Adrenal gland (tissue), 12 donors: ENCODE data around the gene DYDC1. TPM values are rescaled to one million over a fixed set of nuclear protein-coding genes. Genes with fewer than 3 reads are reported as not detected.
"Not testable (repeated sequence)": the region's sequence is repeated elsewhere in the genome, so short reads cannot be mapped to it uniquely, and the experiment has no call there.

Experiments used
- DNase-seq, 7 donors: peaks; one replicate each; pipeline ENCODE4 v3.0.0-alpha.2; 2019 to 2020
- H3K27ac ChIP-seq, 5 donors: fragments of 200-600 bp; sonication (generic) in 4 of 5; 1 replicate in 3 of 5; 2 replicates in 2 of 5; pipeline versions ENCODE4 v1.5.1 to v1.8.0; 2016 to 2020; ENCODE audit warnings: mild to moderate bottlenecking in 1 of 5
- H3K27me3 ChIP-seq: fragments of 200-600 bp; 2 replicates; pipeline ENCODE4 v1.8.0; 2021
- H3K36me3 ChIP-seq, 2 donors: fragments of 200-600 bp; replicated peaks in 1 of 2; 1 replicate in 1 of 2; 2 replicates in 1 of 2; pipeline versions ENCODE4 v1.5.1 to v1.8.0; 2018 to 2022
- H3K4me1 ChIP-seq, 2 donors: fragments of 200-600 bp; replicated peaks in 1 of 2; 1 replicate in 1 of 2; 2 replicates in 1 of 2; pipeline versions ENCODE4 v1.5.1 to v1.8.0; 2018 to 2021
- H3K4me3 ChIP-seq, 4 donors: fragments of 200-600 bp; sonication (generic) in 3 of 4; one replicate each; pipeline ENCODE4 v1.5.1; 2016 to 2018
- H3K9me3 ChIP-seq, 3 donors: fragments of 200-600 bp; sonication (generic) in 1 of 3; replicated peaks in 1 of 3; 1 replicate in 2 of 3; 2 replicates in 1 of 3; pipeline versions ENCODE4 v1.5.1 to v1.8.0; 2016 to 2021
- POLR2A ChIP-seq, 2 donors: fragments of 450-650 bp; IDR thresholded peaks; one replicate each; pipeline ENCODE4 v1.6.1; 2017; ENCODE audit warnings: antibody characterized with exemption in 2 of 2, mild to moderate bottlenecking in 2 of 2, moderate library complexity in 1 of 2
- WGBS, 4 donors: extraction: QIAGEN DNeasy Blood & Tissue Kit in 2 of 4; methylation state at CpG; one replicate each; pipeline versions ENCODE4 v1.1.5 to v1.1.7; 2013 to 2017; 5-methylcytosine and 5-hydroxymethylcytosine counted together
- intact Hi-C, 2 donors: fragments of 100-400 bp; cut with DNase I; formaldehyde crosslinking; loops; one replicate each; pipeline versions ENCODE4 v1.14.1 to v1.15.0; 2022 to 2023
- polyA plus RNA-seq, 3 donors: library from polyadenylated mRNA; stranded (reverse); fragments of 200-250 nt in 2 of 3; fragments of 350-450 nt in 1 of 3; fragmentation: Illumina TruSeq in 1 of 3; extraction: RNeasy Lipid Tissue Mini Kit (QIAGEN cat#74804) in 1 of 3; gene quantifications; one replicate each; pipeline ENCODE4 v1.2.3, GENCODE V29; 2013 to 2014
- total RNA-seq, 9 donors: library from RNA; depleted of rRNA in 4 of 9; stranded (reverse); fragments of >200 nt in 4 of 9; fragments of 120-200 nt in 1 of 9; fragmentation: NEBNext Ultra II Directional in 1 of 9; extraction: Animal tissue kit (Norgen Biotek cat#: 25700) in 1 of 9; gene quantifications; one replicate each; pipeline versions ENCODE4 v1.1.0 to v1.2.4, GENCODE V29; 2013 to 2023
- TF ChIP-seq, protein P1 (sequence below), 6 experiments: fragments of 450-650 bp in 4 of 6; fragments of 200-600 bp in 2 of 6; sonication (generic) in 1 of 6; IDR thresholded peaks; 1 replicate in 5 of 6; 2 replicates in 1 of 6; pipeline versions ENCODE4 v1.5.1 to v1.8.0; 2016 to 2021; ENCODE audit warnings: antibody characterized with exemption in 6 of 6, mild to moderate bottlenecking in 2 of 6, moderate library complexity in 1 of 6
- donor health status: healthy with polysubstance abuse.
- donor health status: Bipolar disorder and iron deficiency.
- donor health status: DM: yes; HTN: yes; CAD: no.
- donor health status: DM: no; HTN: no; CAD: no.
- donor health status: DM: no; HTN: no; CAD: no.
- donor health status: DM: yes; HTN: yes; CAD: no.

DYDC1 gene
- total and polyA plus RNA-seq, 12 donors = not detected

DNA sequence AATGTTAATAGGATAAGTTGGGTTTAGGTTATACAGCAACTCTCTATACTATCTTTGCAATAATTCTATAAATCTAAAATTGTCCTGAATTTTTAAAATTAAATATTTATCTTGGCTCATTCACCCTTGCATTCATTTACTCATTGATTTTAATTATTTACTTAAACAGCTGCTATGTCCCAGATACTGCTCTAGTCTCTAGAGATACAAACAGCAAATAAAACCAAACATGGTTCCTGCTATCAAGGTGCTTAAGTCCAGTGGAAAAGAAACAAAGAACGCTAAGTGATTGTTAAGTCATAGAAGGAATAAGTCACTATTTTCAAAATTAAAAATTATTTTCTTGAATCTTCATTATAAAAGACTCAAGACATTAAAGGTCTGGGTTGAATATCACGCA lies 37.2 kb downstream of the DYDC1 start:
- Histone ChIP-seq H3K4me1 (no peaks in the 10 kb centered on the region), H3K4me3 (no peak overlapping the region), H3K27me3 (no peaks in the 10 kb centered on the region), H3K36me3 (no peaks in the 10 kb centered on the region), H3K9me3 (no peaks in the 10 kb centered on the region), H3K27ac (no peak overlapping the region)
- no peak for TF ChIP-seq POLR2A (IDR thresholded peaks at IDR 0.05)
- TF ChIP-seq, protein P1, sequence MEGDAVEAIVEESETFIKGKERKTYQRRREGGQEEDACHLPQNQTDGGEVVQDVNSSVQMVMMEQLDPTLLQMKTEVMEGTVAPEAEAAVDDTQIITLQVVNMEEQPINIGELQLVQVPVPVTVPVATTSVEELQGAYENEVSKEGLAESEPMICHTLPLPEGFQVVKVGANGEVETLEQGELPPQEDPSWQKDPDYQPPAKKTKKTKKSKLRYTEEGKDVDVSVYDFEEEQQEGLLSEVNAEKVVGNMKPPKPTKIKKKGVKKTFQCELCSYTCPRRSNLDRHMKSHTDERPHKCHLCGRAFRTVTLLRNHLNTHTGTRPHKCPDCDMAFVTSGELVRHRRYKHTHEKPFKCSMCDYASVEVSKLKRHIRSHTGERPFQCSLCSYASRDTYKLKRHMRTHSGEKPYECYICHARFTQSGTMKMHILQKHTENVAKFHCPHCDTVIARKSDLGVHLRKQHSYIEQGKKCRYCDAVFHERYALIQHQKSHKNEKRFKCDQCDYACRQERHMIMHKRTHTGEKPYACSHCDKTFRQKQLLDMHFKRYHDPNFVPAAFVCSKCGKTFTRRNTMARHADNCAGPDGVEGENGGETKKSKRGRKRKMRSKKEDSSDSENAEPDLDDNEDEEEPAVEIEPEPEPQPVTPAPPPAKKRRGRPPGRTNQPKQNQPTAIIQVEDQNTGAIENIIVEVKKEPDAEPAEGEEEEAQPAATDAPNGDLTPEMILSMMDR (IDR thresholded peaks at IDR 0.05) = no peak
- 81 to 90% (median 83%) methylated on average over 2 of the region's 2 CpGs for WGBS, 4 donors
- no peak for DNase-seq
- intact Hi-C loops = no loop called here

DNA sequence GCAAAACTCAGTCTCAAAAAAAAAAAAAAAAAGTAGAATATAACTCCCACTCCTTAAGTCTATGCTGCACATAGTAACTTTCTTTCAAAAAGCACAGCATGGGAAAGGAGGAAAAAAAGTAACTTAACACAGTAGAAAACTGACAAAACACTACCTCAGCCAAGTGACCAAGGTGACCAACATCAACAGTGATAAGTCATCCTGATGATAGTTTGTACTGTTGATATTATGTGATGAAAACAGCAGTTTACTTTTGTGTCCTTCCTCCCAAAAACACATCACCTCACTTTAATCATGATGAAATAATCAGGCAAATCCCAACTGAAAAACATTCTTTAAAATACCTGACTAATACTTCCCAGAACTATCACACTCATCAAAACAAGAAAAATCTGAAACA lies 37.8 kb downstream of the DYDC1 start:
- H3K27me3 ChIP-seq = no peaks in the 10 kb centered on the region
- intact Hi-C loops = no loop called here
- DNase-seq = no peak
- H3K4me3 ChIP-seq = no peak overlapping the region
- no peaks in the 10 kb centered on the region for H3K4me1 ChIP-seq
- no peak overlapping the region for H3K27ac ChIP-seq
- no peaks in the 10 kb centered on the region for H3K9me3 ChIP-seq
- TF ChIP-seq, protein P1 (IDR thresholded peaks at IDR 0.05) = no peak
- TF ChIP-seq POLR2A (IDR thresholded peaks at IDR 0.05) = no peak
- no peaks in the 10 kb centered on the region for H3K36me3 ChIP-seq

DNA sequence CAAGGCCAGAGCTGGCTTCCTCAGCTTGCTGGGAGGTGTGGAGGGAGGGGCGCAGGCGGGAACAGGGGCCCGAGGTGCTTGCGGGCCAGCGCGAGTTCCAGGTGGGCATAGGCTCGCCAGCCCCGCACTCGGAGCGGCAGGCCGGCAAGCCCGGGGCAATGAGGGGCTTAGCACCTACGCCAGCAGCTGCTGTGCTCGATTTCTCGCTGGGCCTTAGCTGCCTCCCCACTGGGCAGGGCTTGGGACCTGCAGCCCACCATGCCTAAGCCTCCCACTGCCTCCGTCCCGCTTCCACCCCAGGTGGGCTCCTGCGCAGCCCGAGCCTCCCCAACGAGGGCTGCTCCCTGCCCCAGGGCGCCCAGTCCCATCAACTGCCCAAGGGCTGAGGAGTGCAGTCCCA lies 41.2 kb downstream of the DYDC1 start:
- Histone ChIP-seq H3K27me3 (no peaks in the 10 kb centered on the region), H3K36me3 (no peaks in the 10 kb centered on the region), H3K9me3 (no peaks in the 10 kb centered on the region), H3K4me3 (no peak overlapping the region), H3K4me1 (no peaks in the 10 kb centered on the region), H3K27ac (no peak overlapping the region)
- 75 to 92% (median 90%) methylated on average over 4 to 21 of the region's 21 CpGs for WGBS, 4 donors
- TF ChIP-seq POLR2A (IDR thresholded peaks at IDR 0.05) = no peak
- TF ChIP-seq, protein P1 (IDR thresholded peaks at IDR 0.05) = no peak
- no peak for DNase-seq
- intact Hi-C loops = no loop called here

DNA sequence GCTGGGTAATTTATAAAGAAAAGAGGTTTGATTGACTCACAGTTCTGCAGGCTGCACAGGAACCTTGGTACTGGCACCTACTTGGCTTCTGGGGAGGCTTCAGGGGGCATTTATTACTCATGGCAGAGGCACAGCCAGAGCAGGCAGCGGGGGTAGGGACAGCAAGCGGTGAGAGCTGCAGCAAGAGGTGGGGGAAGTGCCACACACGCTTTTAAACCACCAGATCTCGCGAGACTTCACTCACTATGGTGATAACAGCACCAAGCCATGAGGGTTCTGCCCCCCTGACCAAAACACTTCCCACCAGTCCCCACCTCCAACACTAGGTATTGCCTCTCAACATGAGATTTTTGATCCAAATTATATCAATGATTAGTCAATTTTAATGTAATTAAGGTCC lies 43.0 kb downstream of the DYDC1 start:
- intact Hi-C loops = no loop called here
- no peaks in the 10 kb centered on the region for H3K27me3 ChIP-seq
- H3K4me3 ChIP-seq = no peak overlapping the region
- no peaks in the 10 kb centered on the region for H3K36me3 ChIP-seq
- H3K9me3 ChIP-seq = no peaks in the 10 kb centered on the region
- no peak for TF ChIP-seq POLR2A (IDR thresholded peaks at IDR 0.05)
- TF ChIP-seq, protein P1 (IDR thresholded peaks at IDR 0.05) = no peak
- no peak overlapping the region for H3K27ac ChIP-seq
- DNase-seq = no peak
- H3K4me1 ChIP-seq = no peaks in the 10 kb centered on the region
- WGBS, 4 donors = 74 to 96% (median 88%) methylated on average over 5 of the region's 5 CpGs

DNA sequence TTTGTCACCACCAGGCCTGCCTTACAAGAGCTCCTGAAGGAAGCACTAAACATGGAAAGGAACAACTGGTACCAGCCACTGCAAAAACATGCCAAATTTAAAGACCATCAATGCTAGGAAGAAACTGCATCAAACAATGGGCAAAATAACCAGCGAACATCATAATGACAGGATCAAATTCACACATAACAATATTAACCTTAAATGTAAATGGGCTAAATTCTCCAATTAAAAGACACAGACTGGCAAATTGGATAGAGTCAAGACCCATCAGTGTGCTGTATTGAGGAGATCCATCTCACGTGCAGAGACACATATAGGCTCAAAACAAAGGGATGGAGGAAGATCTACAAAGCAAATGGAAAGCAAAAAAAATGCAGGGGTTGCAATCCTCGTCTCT lies 50.6 kb downstream of the DYDC1 start:
- intact Hi-C loops, H3K4me3 ChIP-seq, H3K36me3 ChIP-seq, H3K27ac ChIP-seq, H3K27me3 ChIP-seq, H3K4me1 ChIP-seq, H3K9me3 ChIP-seq, DNase-seq: not testable (repeated sequence)
- WGBS, 4 donors = 70 to 80% (median 77%) methylated on average over 3 of the region's 3 CpGs
